ENCODE results near the gene DZANK1. TPM values are rescaled to one million over a fixed set of nuclear protein-coding genes. Genes with fewer than 3 reads are reported as not detected.

Gene DZANK1
- total RNA-seq, 2 experiments from 2014 or later, result 1.7 to 2.0 TPM

Small RNAs within 50 kb of the gene (microRNA-seq; reads per million reads assigned to microRNA genes)
- 1.7 reads per million for gene MIR3192

Other genes with a start within 250 kb of the DZANK1 start
- gene ZNF133, start 178.5 kb downstream of the DZANK1 start, total RNA-seq, result 10 to 100 TPM in 1 of 2 experiments, 1 to 10 TPM in 1; 8.3 to 10.3 TPM
- 10 to 100 TPM in 1 of 2 experiments, 1 to 10 TPM in 1; 7.3 to 11.6 TPM for gene POLR3F, start 360 bp upstream of the DZANK1 start, total RNA-seq
- 10 to 100 TPM; 13.4 to 13.5 TPM for gene RBBP9, start 30.2 kb upstream of the DZANK1 start, total RNA-seq
- 10 to 100 TPM; 63.0 to 97.8 TPM for gene SEC23B, start 40.9 kb upstream of the DZANK1 start, total RNA-seq
- gene SMIM26, start 100.4 kb upstream of the DZANK1 start, total RNA-seq, result 10 to 100 TPM; 49.1 to 52.6 TPM
- gene DTD1, start 121.0 kb upstream of the DZANK1 start, total RNA-seq, result 10 to 100 TPM; 31.9 to 33.5 TPM